ENCODE data around the gene ZBTB42. TPM values are rescaled to one million over a fixed set of nuclear protein-coding genes. Genes with fewer than 3 reads are reported as not detected.
A peak's percentile ranks its signal among the peaks of the same experiment; 100 is the strongest.

Gene ZBTB42
- total RNA-seq, 6 donors from 2014 or later, result 13.9 to 24.8 (median 20.9) TPM

- Histone ChIP-seq H3K4me3 (no peak overlapping the region), H3K4me1 (no peaks in the 10 kb centered on the region), H3K9me3 (no peaks in the 10 kb centered on the region), H3K27me3 (no peaks in the 10 kb centered on the region), H3K36me3 (no peaks in the 10 kb centered on the region), H3K27ac (no peak overlapping the region)
- ATAC-seq (ENCODE audit: low FRiP score in 2 of 2) (peak in 1 of 2 donors; percentile 48), DNase-seq (no peak)
- TF ChIP-seq, protein P1, sequence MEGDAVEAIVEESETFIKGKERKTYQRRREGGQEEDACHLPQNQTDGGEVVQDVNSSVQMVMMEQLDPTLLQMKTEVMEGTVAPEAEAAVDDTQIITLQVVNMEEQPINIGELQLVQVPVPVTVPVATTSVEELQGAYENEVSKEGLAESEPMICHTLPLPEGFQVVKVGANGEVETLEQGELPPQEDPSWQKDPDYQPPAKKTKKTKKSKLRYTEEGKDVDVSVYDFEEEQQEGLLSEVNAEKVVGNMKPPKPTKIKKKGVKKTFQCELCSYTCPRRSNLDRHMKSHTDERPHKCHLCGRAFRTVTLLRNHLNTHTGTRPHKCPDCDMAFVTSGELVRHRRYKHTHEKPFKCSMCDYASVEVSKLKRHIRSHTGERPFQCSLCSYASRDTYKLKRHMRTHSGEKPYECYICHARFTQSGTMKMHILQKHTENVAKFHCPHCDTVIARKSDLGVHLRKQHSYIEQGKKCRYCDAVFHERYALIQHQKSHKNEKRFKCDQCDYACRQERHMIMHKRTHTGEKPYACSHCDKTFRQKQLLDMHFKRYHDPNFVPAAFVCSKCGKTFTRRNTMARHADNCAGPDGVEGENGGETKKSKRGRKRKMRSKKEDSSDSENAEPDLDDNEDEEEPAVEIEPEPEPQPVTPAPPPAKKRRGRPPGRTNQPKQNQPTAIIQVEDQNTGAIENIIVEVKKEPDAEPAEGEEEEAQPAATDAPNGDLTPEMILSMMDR (IDR thresholded peaks at IDR 0.05), result no peak
- TF ChIP-seq POLR2A (IDR thresholded peaks at IDR 0.05) (no peak), POLR2AphosphoS5 (IDR thresholded peaks at IDR 0.05) (no peak), EP300 (IDR thresholded peaks at IDR 0.05) (no peak)
- WGBS, 2 donors, result 47 to 49% methylated on average over 7 to 8 of the region's 8 CpGs
Observed at GRCh38 chr14:104852280-104852663, 51.4 kb downstream of the ZBTB42 start.

Other genes with a start within 250 kb of the ZBTB42 start
- not detected for gene C14orf180, start 221.3 kb upstream of the ZBTB42 start, total RNA-seq
- not detected for gene TMEM179, start 196.3 kb upstream of the ZBTB42 start, total RNA-seq
- 100 to 1,000 TPM in 5 of 6 donors, 10 to 100 TPM in 1; 65.2 to 259 (median 131) TPM for gene INF2, start 111.5 kb upstream of the ZBTB42 start, total RNA-seq
- 10 to 100 TPM in 1 of 6 donors, 1 to 10 TPM in 5; 4.9 to 34.6 (median 6.2) TPM for gene ADSS1, start 76.9 kb upstream of the ZBTB42 start, total RNA-seq
- 100 to 1,000 TPM in 2 of 6 donors, 10 to 100 TPM in 4; 72.3 to 241 (median 91.0) TPM for gene SIVA1, start 48.0 kb upstream of the ZBTB42 start, total RNA-seq
- gene AKT1, start 5.4 kb upstream of the ZBTB42 start, total RNA-seq, result 100 to 1,000 TPM; 122 to 283 (median 191) TPM
- 10 to 100 TPM; 24.2 to 57.8 (median 35.6) TPM for gene CEP170B, start 64.2 kb downstream of the ZBTB42 start, total RNA-seq
- gene PLD4, start 123.8 kb downstream of the ZBTB42 start, total RNA-seq, result 1 to 10 TPM in 2 of 6 donors, under 1 TPM in 1, not detected in 3; under 0.01 to 6.1 (median 2.5) TPM
- 10 to 100 TPM in 4 of 6 donors, 1 to 10 TPM in 2; 4.3 to 48.0 (median 12.9) TPM for gene AHNAK2, start 177.3 kb downstream of the ZBTB42 start, total RNA-seq
- gene CLBA1, start 184.7 kb downstream of the ZBTB42 start, total RNA-seq, result 10 to 100 TPM; 11.1 to 44.0 (median 13.3) TPM
- gene CDCA4, start 220.0 kb downstream of the ZBTB42 start, total RNA-seq, result 10 to 100 TPM in 1 of 6 donors, 1 to 10 TPM in 4, under 1 TPM in 1; 0.89 to 10.3 (median 6.6) TPM